NCI-H2196 treated with DMSO at 0.1 percent for 48 hours (cell line): Measurements from ENCODE around the gene SMYD3.
"Not testable (repeated sequence)": the region's sequence is repeated elsewhere in the genome, so short reads cannot be mapped to it uniquely, and the experiment has no call there.

ENCODE experiments used
- DNase-seq: peaks from one replicate; lab custom pipeline; 2025; ENCODE audit not compliant: unreplicated experiment; lab: John Stamatoyannopoulos, UW

The SMYD3 gene

DNA sequence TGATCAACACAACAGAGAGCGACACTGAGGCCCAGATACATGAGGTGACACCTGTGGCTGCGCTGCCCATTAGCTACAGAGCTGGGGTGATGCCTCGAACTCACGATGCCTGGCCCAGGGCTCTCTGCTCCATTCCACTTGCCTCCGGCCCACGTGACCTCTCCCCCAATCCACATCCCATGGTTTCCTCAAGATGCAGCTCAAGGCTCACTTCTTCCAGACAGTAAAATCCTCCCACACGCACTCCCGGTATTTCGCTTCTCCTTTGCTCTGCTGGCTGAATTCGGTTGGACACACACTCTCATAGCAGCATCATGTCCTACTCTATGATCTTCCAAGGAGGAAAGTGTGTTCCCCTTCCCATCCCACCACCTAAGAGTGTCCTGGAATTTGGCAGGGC is 679.8 kb downstream of the SMYD3 start:
- DNase-seq: no peak

DNA sequence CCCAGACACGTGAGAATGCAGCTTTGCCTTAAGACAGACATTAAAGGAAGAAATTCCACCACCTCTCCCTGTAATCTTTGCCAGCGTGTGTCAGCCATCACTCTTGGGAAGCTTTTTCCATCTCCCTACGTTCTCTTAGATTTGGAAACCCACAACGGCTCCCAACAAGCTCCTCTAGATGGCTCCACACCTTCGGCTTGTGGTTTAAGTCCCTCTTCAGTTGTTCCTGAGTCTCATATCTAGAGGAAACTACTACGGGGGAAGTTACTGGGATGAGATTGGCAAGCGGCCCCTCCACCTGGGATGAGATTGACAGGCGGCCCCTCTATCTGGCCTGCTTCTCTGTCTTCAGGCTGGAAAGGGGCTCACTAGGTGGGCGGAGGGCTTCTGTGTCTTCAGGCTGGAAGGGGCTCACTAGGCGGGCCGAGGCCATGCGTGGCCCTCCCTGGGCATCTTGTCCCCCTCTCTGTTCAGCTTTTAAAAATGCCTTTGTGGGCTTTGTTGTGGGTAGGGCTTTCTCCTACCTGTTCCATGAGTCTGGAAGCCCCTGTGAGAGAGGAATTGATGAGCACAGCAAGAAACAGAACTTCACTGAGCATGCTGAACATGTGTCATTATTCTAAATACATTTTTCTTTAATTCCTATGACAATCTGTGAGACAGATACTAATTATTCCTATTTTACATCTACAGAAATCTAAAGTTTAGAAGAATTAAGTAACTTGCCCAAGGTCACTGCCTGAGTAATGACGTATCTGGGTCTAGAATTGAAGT is 681.8 kb downstream of the SMYD3 start:
- no peak for DNase-seq

DNA sequence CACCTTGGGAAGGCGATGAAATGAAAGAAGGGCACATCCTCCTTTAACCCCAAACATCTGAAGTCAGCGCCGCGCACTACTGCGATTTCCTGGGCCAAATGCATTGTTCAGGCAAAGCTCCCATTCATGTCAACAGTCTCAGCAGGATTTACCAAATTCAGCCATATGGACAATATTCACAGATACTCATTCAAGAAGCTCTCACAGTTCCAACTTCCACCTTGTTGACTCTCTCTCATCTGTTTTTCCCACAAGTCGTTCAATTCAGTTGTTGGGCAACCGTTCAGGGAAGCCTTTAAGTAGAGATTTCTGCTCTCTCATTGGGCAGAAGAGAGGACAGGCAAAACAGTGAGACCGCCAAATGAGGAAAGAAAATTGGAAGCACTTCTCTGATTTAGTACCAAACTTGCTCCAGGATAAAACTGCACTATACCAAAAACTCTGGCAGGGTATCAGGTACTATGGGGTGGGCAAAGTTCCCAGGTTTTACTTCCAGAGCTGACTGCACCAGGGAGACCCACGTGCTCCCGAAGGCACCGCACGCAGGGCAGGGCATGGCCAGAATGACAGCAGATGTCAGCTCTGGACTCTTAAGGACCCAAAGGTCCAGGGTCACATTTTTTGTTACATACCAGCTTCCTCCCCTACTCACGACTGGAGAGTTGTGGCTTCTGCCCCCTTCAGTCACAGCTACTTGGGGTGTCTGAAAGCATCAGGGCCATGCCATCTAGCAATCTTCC is 683.5 kb downstream of the SMYD3 start:
- DNase-seq: no peak

DNA sequence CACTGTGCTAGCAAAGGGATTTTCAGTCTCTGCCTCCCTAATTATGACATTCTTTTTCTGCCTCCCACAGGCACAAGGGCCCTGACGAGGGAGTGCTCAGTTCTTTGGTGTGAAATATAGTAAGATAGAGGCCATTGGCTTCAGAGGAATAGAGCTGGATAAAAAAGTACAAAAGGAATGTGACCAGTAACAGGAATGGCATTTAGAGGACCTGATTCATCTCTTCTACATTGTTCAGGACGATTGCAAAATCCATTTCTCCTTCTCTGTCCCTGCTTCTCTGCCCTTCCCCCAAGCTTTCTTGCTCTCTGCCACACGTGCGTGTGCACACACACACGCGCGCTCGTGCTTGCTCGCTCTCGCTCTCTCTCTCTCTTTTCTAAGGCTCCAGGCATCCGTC is 684.1 kb downstream of the SMYD3 start:
- no peak for DNase-seq

GRCh38 chr1:245818363-245818762 is 688.7 kb downstream of the SMYD3 start:
- DNase-seq: not testable (repeated sequence)

DNA sequence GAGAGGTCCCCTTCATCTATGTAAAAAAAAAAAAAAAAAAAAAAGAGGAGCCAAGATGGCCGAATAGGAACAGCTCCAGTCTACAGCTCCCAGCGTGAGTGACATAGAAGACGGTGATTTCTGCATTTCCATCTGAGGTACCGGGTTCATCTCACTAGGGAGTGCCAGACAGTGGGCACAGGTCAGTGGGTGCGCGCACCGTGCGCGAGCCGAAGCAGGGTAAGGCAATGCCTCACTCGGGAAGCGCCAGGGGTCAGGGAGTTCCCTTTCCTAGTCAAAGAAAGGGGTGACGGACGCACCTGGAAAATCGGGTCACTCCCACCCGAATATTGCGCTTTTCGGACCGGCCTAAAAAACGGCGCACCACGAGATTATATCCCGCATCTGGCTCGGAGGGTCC is 690.6 kb downstream of the SMYD3 start:
- not testable (repeated sequence) for DNase-seq

DNA sequence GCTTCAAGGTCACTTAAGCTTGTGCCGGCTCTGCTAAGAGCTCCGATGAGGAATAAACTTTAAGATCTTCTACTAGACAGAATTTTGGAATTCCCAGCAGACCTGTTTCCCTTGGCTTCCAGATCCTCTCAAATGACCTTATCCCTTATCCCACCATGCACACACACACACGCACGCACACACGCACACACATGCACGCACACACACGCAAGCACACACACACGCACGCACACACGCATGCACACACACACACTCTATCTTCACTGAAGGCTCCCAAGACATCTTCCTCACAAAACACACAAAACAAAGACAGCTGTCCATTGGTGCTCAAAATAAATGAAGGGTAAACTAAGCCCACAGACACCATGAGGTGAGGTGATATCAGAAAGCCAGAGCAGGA is 692.4 kb downstream of the SMYD3 start:
- DNase-seq: no peak

DNA sequence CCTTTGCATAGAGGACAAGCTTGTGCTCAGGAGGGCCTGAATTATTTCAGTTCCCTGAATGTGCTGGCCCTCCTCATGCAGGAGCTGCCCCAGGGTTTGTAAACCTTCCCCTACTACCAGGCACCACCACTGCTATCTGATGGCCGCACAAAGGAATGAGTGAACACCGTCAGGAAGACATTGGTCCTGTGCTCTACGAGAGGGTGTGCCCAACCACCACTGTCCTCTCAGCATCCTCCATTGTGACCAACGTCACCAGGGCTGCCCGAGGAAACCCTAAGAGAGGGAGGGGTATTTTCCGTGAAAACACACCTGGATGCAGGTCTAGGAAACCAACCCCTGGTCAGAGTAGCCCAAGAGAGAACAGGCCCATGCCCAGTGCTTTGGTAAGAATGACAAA is 694.8 kb downstream of the SMYD3 start:
- no peak for DNase-seq

- no peak for DNase-seq
Measured at GRCh38 chr1:245810789-245811337, 696.2 kb downstream of the SMYD3 start.

DNA sequence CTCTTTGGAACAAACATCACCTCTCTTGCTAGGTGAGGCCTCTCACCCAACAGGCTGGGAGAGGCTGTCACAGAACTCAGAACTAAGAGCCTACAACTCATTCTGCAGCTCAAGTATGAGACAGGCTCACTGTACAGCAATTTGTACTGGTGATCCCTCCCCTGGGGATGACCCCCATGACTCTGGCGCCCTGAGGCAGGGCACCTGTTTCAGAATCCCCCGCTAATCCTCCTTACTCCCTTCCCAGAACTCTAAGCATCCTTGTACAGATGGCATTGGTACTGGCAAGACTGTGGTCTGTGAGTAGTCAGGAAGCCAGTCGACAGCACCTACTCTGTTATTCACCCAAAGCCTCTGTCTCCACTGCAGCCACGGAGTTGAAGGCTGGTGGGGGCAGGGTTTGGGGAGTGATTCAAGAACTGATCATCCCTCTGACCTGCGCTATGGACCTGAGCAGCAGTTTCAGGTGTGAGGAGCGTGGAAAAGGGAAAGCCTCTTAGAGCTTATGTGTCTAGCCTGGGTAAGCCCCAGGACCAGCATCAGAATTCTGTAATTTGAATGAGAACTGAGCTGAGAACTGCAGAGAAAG is 696.8 kb downstream of the SMYD3 start:
- DNase-seq: no peak

DNA sequence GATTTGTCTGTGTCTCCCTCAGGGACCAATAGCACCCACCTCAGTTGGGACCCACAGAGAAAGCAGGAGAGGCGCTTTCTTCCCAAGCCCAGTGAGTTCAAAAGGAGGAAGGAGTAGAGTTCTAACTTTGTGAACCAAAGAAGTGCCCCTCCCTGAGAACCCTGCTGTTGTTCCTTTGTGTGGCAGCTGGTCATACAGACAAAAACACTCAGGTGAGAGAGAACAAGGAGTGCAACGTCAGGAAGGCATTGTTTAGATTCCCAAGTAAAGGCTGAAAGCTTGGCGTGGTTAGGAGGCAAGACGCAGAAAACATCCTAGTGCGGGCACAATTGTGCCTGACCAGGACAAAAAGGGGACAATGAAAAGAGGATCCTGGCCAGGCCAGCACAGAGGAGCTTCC is 697.7 kb downstream of the SMYD3 start:
- DNase-seq: no peak

GRCh38 chr1:245807954-245808719 is 698.9 kb downstream of the SMYD3 start:
- no peak for DNase-seq

- no peak for DNase-seq
Measured at GRCh38 chr1:245807306-245807705, 699.8 kb downstream of the SMYD3 start.

- DNase-seq: no peak
Measured at GRCh38 chr1:245805532-245805931, 701.5 kb downstream of the SMYD3 start.

GRCh38 chr1:245804696-245805095 is 702.4 kb downstream of the SMYD3 start:
- DNase-seq: no peak

DNA sequence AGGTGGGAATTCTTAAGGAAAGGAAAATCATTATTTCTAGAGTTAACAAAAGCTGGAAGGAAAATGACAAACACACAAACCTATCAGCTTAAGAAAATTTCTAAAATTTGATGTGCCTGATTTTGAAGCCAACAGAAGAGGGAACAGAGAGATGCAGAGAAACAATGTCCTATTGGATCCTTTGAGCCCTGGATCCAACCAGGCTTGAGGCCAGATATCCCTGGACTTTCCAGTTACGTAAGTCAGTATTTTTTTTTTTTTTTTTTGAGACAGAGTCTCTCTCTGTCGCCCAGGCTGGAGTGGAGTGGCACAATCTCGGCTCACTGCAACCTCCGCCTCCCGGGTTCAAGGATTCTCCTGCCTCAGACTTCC is 703.4 kb downstream of the SMYD3 start:
- DNase-seq: no peak

GRCh38 chr1:245802941-245803665 is 704.0 kb downstream of the SMYD3 start:
- no peak for DNase-seq

- no peak for DNase-seq
Measured at GRCh38 chr1:245800901-245801605, 706.0 kb downstream of the SMYD3 start.

GRCh38 chr1:245798349-245798711 is 708.7 kb downstream of the SMYD3 start:
- no peak for DNase-seq
